ENCODE measurements around the gene IGFN1.

Gene IGFN1

GRCh38 chr1:201270616-201271390 lies 80.2 kb downstream of the IGFN1 start:
- TF ChIP-seq POLR2A (IDR thresholded peaks at IDR 0.05; ENCODE audit: low read depth, low read length), result no peak
- DNase-seq (ENCODE audit: insufficient read length, low spot score) (no peak), FAIRE-seq (no peak)

GRCh38 chr1:201272799-201273198 lies 82.2 kb downstream of the IGFN1 start:
- FAIRE-seq, result no peak

GRCh38 chr1:201274616-201275252 lies 84.1 kb downstream of the IGFN1 start:
- DNase-seq (ENCODE audit: insufficient read length, low spot score) (no peak), FAIRE-seq (no peak)
- TF ChIP-seq POLR2A (IDR thresholded peaks at IDR 0.05; ENCODE audit: low read depth, low read length), result no peak

More at GRCh38 chr1:201272799-201273198, 82.2 kb downstream of the IGFN1 start:
- no peak for TF ChIP-seq POLR2A (IDR thresholded peaks at IDR 0.05; ENCODE audit: low read depth, low read length)
- no peak for DNase-seq (ENCODE audit: insufficient read length, low spot score)

GRCh38 chr1:201275253-201275666 lies 84.6 kb downstream of the IGFN1 start:
- TF ChIP-seq POLR2A (IDR thresholded peaks at IDR 0.05; ENCODE audit: low read depth, low read length), result peak; percentile 26; the same call in 1 of the 2 replicates
- no peak for FAIRE-seq
- peak; percentile 92 for DNase-seq (ENCODE audit: insufficient read length, low spot score)

GRCh38 chr1:201276891-201277290 lies 86.3 kb downstream of the IGFN1 start:
- no peak for TF ChIP-seq POLR2A (IDR thresholded peaks at IDR 0.05; ENCODE audit: low read depth, low read length)
- FAIRE-seq (no peak), DNase-seq (ENCODE audit: insufficient read length, low spot score) (no peak)

- no peak for TF ChIP-seq POLR2A (IDR thresholded peaks at IDR 0.05; ENCODE audit: low read depth, low read length)
- no peak for DNase-seq (ENCODE audit: insufficient read length, low spot score)
- no peak for FAIRE-seq
Observed at GRCh38 chr1:201277441-201277840, 86.8 kb downstream of the IGFN1 start.

Data from H54 (cell line).